ENCODE measurements around the gene GALNT17.

Gene GALNT17

GRCh38 chr7:71466448-71467145, 334.7 kb downstream of the GALNT17 start:
- DNase-seq, result no peak

DNA sequence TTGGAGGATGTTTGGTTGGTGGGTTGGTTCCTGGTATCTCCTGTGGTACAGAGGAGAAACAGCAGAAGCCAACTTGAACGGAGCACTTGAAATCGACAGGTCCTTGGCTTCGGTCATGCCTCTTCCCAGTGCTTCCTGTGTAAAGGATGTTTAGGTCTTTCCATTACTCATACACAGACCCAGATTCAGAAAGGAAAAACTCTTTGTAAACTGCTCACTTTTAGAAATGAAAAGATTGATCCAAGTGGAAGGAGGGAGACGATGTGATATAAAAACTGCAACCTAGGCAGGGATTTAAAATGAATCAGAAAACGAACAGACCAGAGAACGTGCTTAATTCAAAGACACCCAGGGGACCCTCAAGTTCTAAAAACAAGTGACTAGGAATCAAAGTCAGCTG, 338.4 kb downstream of the GALNT17 start:
- no peak for DNase-seq

DNA sequence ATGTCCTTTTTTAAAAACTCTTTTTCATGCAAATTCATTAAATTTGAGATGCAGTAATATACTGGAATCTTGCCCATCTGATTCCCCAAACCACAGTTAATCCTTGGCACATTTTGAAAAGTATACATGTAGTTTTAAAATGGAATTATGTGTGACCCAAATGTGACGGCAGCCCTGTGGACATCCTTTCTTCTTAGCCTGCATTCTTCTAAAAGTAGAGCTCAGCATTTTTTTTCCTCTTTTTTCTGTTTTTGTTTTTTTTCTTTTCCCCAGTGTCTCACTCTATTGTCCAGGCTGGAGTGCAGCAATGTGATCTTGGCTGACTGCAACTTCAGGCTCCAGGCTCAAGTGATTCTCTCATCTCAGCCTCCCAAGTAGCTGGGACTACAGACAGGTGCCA, 338.9 kb downstream of the GALNT17 start:
- DNase-seq, result no peak

DNA sequence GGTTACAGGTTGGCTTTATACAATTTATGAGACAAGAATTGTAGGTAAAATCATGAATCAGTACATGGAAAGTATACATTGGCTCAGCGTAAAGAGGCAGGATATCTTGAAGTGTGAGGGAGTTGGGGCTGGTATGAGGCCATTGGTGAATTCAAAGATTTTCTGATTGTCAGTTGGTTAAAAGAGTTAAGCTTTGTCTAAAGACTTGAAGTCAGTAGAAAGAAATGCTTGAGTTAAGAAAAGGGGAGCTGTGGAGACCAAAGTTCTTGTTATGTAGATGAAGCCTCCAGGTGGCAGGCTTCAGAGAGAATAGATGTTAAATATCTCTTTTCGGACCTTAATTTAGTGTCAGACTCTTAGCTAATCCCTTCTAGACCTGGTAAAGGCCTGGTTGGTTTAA, 341.0 kb downstream of the GALNT17 start:
- no peak for DNase-seq

DNA sequence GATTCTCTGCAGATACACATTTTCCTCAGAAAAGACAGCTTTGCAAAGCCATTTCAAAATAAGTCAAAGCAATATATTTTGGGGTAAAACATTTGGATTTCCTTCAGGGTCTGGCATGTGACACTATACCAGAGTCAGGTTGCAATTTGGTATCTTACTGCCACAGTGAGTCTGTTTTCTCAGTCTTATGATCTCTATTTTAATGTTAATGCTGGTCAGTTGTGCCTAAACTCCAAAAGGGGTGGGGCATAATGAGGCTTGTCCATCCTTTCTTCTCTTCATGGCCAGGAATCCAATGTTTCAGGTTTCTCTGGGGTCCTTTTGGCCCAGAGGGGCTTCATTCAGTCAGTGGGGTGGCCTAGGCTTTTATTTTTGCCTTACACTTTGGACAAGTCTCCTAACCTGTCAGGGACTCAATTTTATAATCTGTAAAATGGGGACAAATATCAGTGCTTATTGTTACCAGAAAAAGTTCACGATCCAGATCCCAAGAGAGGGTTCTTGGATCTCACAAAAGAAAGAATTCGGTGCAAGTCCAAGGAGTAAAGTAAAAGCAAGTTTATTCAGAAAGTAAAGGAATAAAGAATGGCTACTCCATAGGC, 341.5 kb downstream of the GALNT17 start:
- DNase-seq, result no peak

DNA sequence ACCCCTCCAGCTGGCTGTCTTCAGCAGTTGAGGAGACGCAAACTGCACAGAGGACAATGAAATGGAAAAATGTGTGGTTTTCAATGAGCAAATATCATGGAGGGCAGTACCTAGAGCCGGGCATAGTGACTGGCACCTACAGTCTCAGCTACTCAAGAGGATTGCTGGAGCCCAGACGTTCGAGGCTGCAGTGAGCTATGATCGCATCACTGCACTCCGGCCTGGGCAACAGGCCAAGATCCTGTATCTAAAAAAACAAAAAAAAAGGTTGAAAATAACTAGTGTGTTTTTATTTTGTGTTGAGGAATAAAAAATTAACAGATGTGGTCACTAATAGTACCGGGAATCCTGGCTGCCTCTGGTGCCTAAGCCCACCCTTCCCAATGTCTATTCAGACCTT, 345.5 kb downstream of the GALNT17 start:
- no peak for DNase-seq

- DNase-seq, result no peak
Observed at GRCh38 chr7:71479231-71479630, 347.3 kb downstream of the GALNT17 start.

GRCh38 chr7:71480791-71481190, 348.8 kb downstream of the GALNT17 start:
- no peak for DNase-seq

- DNase-seq, result no peak
Observed at GRCh38 chr7:71482284-71482683, 350.3 kb downstream of the GALNT17 start.

DNA sequence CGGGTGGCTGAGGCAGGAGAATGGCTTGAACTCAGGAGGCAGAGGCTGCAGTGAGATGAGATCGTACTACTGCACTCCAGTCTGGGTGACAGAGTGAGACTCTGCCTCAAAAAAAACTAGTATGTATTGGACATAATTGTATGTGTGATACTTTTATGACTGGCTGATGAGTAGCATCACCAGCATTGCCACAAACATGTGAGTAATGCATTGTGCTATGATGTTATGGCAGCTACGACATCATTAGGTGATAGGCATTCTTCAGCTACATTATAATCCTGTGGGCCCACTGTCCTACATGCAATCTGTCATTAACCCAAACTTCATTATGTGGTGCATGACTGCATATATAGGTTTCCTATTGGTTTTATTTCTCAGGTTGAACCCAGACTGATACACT, 352.4 kb downstream of the GALNT17 start:
- no peak for DNase-seq

GRCh38 chr7:71485586-71485985, 353.6 kb downstream of the GALNT17 start:
- no peak for DNase-seq

- DNase-seq, result no peak
Observed at GRCh38 chr7:71486414-71486813, 354.5 kb downstream of the GALNT17 start.

GRCh38 chr7:71486856-71487628, 355.1 kb downstream of the GALNT17 start:
- DNase-seq, result no peak

DNA sequence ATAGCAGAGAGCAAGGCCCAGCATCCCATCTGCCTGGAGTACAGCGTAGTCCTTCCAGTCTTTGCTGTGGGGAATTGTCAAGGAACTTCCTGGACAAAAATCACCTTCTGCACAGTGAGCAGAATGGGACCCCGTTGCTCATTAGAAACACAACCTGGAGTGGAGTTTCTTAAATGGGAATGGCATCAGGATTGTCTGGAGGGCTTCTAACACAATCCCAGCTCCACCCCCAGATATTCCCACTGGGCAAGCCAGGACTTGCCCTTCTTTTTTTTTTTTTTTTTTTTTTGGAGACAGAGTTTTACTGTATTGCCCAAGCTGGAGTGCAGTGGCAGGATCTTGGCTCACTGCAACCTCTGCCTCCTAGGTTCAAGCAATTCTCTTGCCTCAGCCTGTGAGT, 356.4 kb downstream of the GALNT17 start:
- no peak for DNase-seq

DNA sequence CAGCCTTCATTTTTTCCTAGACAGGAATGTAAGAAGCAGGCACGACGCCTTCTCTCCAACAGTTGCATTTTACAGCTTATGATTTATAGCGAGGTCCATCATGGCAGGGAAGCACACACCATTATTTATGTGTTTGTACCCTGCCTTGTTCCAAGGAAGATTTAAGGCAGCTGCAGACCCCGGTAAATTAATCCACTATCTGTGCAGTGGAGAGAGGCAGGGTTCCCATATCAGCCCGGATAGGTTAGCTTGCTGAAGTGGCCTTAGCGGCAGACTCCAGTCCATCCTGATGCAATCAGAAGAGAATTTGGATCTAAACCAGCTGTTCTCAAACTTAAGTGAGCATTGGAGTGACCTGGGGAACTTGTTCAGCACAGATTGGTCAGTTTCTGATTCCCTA, 359.4 kb downstream of the GALNT17 start:
- DNase-seq, result no peak

DNA sequence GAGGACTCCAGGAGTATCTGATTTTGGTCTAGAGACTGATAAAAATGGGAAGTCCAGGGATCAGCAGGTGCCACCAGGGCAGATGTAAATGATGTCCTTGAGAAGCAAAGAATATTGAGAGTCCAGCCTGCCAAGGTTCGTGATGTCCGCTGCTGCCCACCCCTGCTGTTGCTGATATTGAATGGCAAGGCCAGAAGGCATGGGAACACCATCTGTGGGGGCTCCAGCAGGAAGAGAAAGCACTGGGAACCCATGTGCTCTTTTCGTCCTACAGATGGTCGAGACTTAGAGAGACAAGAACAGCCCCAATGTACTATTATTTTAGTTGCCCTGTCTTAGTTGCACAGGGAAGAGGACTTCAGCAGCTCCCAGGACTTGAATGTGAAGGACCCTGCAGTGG, 363.9 kb downstream of the GALNT17 start:
- DNase-seq, result no peak

DNA sequence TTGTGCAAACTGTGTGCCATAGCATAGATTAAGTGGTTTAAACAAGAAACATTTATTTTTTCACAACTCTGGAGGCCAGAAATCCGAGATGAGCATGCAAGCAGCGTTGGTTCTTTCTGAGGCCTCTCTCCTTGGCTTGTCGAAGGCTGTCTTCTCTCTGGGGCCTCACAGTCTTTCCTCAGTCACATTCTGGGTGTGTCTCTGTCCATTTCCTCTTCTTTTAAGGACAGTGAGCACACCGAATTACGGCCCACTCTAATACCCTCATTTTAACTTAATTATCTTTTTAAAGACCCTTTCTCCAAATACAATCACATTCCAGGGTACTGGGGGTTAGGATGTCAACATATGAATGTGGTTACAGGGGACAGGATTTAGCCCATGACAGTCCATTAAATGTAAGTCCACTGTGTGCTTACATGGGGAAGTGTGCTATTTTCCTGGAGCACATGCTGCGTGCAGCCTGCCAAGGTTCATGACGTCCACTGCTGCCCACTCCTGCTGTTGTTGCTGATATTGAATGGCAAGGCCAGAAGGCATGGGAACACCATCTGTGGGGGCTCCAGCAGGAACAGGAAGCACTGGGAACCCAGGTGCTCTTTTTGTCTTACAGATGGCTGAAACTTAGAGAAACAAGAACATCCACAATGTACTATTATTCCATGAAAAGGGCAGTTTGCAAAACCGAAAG, 365.5 kb downstream of the GALNT17 start:
- DNase-seq, result no peak

GRCh38 chr7:71498381-71498780, 366.4 kb downstream of the GALNT17 start:
- DNase-seq, result no peak

DNA sequence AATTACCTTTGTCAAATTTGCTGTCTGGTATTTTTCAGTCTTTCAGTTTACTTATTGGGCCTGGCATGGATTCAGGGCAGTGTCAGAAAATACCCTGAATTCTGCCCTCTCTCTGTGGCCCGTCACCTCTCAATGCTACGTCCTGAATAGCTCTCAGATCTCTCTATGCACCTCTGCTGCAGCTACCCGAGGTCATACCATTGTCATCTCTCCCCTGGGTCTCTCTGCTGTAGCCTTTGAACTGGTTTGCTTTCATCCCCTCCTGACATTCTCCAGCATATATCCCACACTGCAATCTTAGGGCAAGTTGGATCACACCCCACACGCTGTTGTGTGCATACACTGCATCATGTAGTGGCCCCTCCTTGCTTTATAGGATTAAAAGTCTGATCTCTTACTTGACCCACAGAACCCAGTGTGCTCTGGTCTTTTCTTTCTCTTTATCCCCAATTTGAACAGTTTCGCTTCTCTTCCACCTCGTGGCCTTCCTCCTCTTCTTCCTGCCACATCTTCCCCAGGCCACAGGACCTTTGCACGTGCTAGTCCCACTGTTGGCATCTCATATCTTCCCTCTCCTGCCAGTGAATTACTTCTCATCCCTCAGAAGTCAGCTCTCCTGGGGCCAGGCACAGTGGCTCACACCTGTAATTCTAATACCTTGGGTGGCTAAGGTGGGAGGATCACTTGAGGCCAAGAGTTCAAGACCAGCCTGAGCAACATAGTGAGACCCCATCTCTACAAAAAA, 372.9 kb downstream of the GALNT17 start:
- DNase-seq, result no peak

DNA sequence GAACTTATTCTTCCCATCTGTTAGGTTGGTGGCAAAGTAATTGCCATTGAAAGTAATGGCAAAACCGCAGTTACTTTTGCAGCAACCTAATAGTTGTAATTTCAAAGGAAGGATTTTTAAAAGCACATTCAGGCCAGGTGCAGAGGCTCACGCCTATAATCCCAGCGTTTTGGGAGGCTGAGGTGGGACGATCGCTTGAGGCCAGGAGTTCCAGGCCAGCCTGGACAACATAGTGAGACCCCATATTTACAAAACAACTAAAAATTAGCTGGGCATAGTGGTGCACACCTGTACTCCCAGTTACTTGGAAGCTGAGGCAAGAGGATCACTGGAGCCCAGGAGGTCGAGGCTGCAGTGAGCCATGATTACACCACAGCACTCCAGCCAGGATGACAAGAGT, 374.9 kb downstream of the GALNT17 start:
- no peak for DNase-seq

DNA sequence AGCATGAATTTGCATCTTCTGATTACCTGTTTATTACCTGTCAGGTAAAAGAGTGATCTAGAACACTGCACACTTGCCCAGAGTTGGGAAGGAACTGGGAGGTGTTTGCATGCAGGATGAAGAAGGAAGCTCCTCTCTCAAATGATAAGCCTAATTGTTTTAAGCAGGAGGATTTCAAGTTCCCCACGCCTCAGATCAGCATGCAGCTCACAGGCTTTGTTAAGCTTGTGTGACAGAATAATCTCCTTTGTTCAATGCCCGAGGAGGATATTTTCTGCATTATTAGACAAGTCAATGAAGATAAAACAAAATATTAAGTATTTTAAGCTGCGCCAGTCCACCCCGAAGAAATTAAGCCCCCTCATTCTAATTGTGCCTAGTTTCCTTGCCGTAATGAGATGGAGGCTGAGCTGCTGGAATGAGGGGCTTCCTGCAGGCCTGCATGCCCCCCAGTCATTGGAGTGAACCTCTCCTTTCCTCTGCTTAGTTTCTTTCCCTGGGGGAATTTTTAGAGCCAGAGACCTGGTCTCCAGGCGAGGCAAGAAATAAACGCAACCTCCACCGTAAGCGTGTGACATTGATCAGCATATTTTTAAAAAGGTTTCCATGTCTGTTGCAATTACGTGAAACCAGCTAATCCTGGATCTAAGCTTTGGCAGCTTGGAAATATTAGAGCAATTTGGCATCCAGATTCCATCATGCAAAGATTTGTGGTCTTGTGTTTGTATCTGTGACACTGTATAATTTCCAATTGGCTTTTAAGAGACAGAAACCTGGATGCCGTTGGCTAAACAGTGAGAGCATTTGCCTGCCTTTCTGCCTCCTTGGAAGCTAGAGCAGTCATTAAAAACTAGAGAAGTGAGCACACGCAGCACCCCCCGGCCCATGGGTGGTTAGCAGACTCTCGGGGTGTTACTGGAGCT, 376.0 kb downstream of the GALNT17 start:
- DNase-seq, result no peak

DNA sequence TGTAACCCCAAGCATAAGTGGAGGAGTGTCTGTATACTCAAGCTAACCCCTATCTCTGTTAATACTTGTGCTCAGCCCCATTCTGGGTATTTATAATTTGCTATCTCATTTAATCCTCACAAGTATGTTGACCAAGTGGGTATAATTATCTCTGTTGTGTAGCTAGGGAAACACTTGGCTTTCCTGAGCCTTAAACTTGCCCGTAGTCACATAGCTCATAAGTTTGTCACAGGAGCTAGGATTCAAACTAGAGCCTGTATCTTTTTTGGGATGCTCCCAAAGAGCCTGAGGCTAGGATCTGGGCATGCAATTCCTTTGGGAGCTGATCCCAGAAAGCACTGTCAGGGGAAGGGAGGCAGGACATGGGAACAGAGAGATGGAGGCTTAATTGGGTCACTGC, 377.4 kb downstream of the GALNT17 start:
- DNase-seq, result no peak
